Liver (tissue), 9 donors: ENCODE measurements around the gene ELOVL2. TPM values are rescaled to one million over a fixed set of nuclear protein-coding genes. Genes with fewer than 3 reads are reported as not detected.

Experiments
- DNase-seq: peaks from one replicate; pipeline ENCODE4 v3.0.0-alpha.2; 2017; ENCODE audit warnings: low spot score
- H3K27ac ChIP-seq, 2 donors: one replicate each; pipeline ENCODE4 v1.7.0; 2013; ENCODE audit warnings: inconsistent platforms in 2 of 2, low read length in 2 of 2, control low read depth in 1 of 2, low read depth in 1 of 2, mild to moderate bottlenecking in 1 of 2
- H3K27me3 ChIP-seq, 4 donors: one replicate each; pipeline versions ENCODE4 v1.6.1 to v1.7.0; 2013; ENCODE audit warnings: low read length in 3 of 4, inconsistent platforms in 1 of 4, mild to moderate bottlenecking in 1 of 4, moderate library complexity in 1 of 4; ENCODE audit not compliant: control insufficient read depth in 4 of 4, insufficient read depth in 4 of 4
- H3K36me3 ChIP-seq, 4 donors: one replicate each; pipeline versions ENCODE4 v1.6.1 to v1.7.0; 2013; ENCODE audit warnings: low read length in 3 of 4, mild to moderate bottlenecking in 3 of 4, low read depth in 1 of 4, moderate library complexity in 1 of 4; ENCODE audit not compliant: control insufficient read depth in 4 of 4, insufficient read depth in 3 of 4
- H3K4me1 ChIP-seq, 4 donors: one replicate each; pipeline versions ENCODE4 v1.6.1 to v1.7.0; 2013; ENCODE audit warnings: low read length in 3 of 4, mild to moderate bottlenecking in 3 of 4, moderate library complexity in 1 of 4; ENCODE audit not compliant: control insufficient read depth in 4 of 4, insufficient read depth in 4 of 4
- H3K4me3 ChIP-seq, 3 donors: one replicate each; pipeline versions ENCODE4 v1.6.1 to v1.7.0; 2013; ENCODE audit warnings: low read length in 3 of 3, control low read depth in 1 of 3, low read depth in 1 of 3, mild to moderate bottlenecking in 1 of 3
- H3K9ac ChIP-seq, 2 donors: one replicate each; pipeline ENCODE4 v1.7.0; 2013; ENCODE audit warnings: low read length in 2 of 2, mild to moderate bottlenecking in 2 of 2, moderate library complexity in 2 of 2, control low read depth in 1 of 2, low read depth in 1 of 2
- H3K9me3 ChIP-seq, 4 donors: one replicate each; pipeline versions ENCODE4 v1.6.1 to v1.7.0; 2013; ENCODE audit warnings: low read length in 3 of 4; ENCODE audit not compliant: control insufficient read depth in 4 of 4
- CTCF ChIP-seq: fragments of 150-350 bp; IDR thresholded peaks from 2 replicates; pipeline ENCODE4 v1.5.1; 2017; ENCODE audit warnings: improper control_type of control experiment, low read depth, low read length; ENCODE audit not compliant: missing input control
- EGR1 ChIP-seq, 2 donors: IDR thresholded peaks; 2 replicates each; pipeline ENCODE4 v1.6.1; 2016 to 2018; ENCODE audit warnings: antibody characterized with exemption in 2 of 2, low read depth in 2 of 2
- FOXA1 ChIP-seq: IDR thresholded peaks from 2 replicates; pipeline ENCODE4 v1.6.1; 2016; ENCODE audit warnings: antibody characterized with exemption
- FOXA2 ChIP-seq: IDR thresholded peaks from 2 replicates; pipeline ENCODE4 v1.6.1; 2016; ENCODE audit warnings: antibody characterized with exemption
- GABPA ChIP-seq, 2 donors: IDR thresholded peaks in 1 of 2; conservative IDR thresholded peaks in 1 of 2; 2 replicates each; pipeline ENCODE4 v1.6.1; 2016; ENCODE audit warnings: antibody characterized with exemption in 2 of 2, mild to moderate bottlenecking in 1 of 2, moderate library complexity in 1 of 2
- HNF4A ChIP-seq, 2 donors: conservative IDR thresholded peaks; 2 replicates each; pipeline ENCODE4 v1.6.1; 2016; ENCODE audit warnings: antibody characterized with exemption in 2 of 2, mild to moderate bottlenecking in 2 of 2
- HNF4G ChIP-seq: IDR thresholded peaks from 2 replicates; pipeline ENCODE4 v1.6.1; 2016; ENCODE audit warnings: antibody characterized with exemption
- JUND ChIP-seq, 2 donors: IDR thresholded peaks; 2 replicates each; pipeline ENCODE4 v1.6.1; 2016; ENCODE audit warnings: antibody characterized with exemption in 2 of 2
- MAX ChIP-seq: IDR thresholded peaks from 2 replicates; pipeline ENCODE4 v1.6.1; 2016; ENCODE audit warnings: antibody characterized with exemption
- NR2F2 ChIP-seq: IDR thresholded peaks from 2 replicates; pipeline ENCODE4 v1.6.1; 2016; ENCODE audit warnings: antibody characterized with exemption
- RAD21 ChIP-seq, 2 donors: IDR thresholded peaks; 2 replicates each; pipeline ENCODE4 v1.6.1; 2016; ENCODE audit warnings: antibody characterized with exemption in 2 of 2, mild to moderate bottlenecking in 2 of 2
- RXRA ChIP-seq, 2 donors: IDR thresholded peaks; 2 replicates each; pipeline ENCODE4 v1.6.1; 2017 to 2018; ENCODE audit warnings: antibody characterized with exemption in 2 of 2, mild to moderate bottlenecking in 1 of 2
- SP1 ChIP-seq: IDR thresholded peaks from 2 replicates; pipeline ENCODE4 v1.6.1; 2018; ENCODE audit warnings: antibody characterized with exemption, mild to moderate bottlenecking
- TAF1 ChIP-seq: conservative IDR thresholded peaks from 2 replicates; pipeline ENCODE4 v1.6.1; 2016; ENCODE audit warnings: antibody characterized with exemption, mild to moderate bottlenecking
- YY1 ChIP-seq: IDR thresholded peaks from 2 replicates; pipeline ENCODE4 v1.6.1; 2016; ENCODE audit warnings: antibody characterized with exemption, mild to moderate bottlenecking
- ZBTB33 ChIP-seq: IDR thresholded peaks from 2 replicates; pipeline ENCODE4 v1.6.1; 2016; ENCODE audit warnings: antibody characterized with exemption
- WGBS: extraction: QIAGEN DNeasy Blood & Tissue Kit; methylation state at CpG from one replicate; pipeline ENCODE4 v1.1.7; 2013; 5-methylcytosine and 5-hydroxymethylcytosine counted together
- polyA plus RNA-seq, 2 donors: library from polyadenylated mRNA; stranded (reverse) in 1 of 2; unstranded in 1 of 2; fragments of 200-250 nt in 1 of 2; fragments of >200 nt in 1 of 2; fragmentation: Nextera tagmentation in 1 of 2; extraction: Ambion mirVana in 1 of 2; gene quantifications; one replicate each; pipeline versions ENCODE4 v1.2.1 to v1.2.3, GENCODE V29; 2013 to 2015
- total RNA-seq, 2 donors: library from RNA; depleted of rRNA; stranded (reverse); fragments of >200 nt; gene quantifications; one replicate each; pipeline ENCODE4 v1.2.3, GENCODE V29; 2014
- TF ChIP-seq, protein P1 (sequence below): IDR thresholded peaks from 2 replicates; pipeline ENCODE4 v1.6.1; 2016; ENCODE audit warnings: antibody characterized with exemption
- TF ChIP-seq, protein P2 (sequence below): IDR thresholded peaks from 2 replicates; pipeline ENCODE4 v1.6.1; 2016; ENCODE audit warnings: antibody characterized with exemption, mild to moderate bottlenecking
- donor health status: healthy.
- donor health status: healthy.
- donor health status: healthy.
- donor health status: healthy.
- donor health status: healthy.

The ELOVL2 gene
- total and polyA plus RNA-seq, 4 donors: 7.1 to 28.5 (median 22.1) TPM

DNA sequence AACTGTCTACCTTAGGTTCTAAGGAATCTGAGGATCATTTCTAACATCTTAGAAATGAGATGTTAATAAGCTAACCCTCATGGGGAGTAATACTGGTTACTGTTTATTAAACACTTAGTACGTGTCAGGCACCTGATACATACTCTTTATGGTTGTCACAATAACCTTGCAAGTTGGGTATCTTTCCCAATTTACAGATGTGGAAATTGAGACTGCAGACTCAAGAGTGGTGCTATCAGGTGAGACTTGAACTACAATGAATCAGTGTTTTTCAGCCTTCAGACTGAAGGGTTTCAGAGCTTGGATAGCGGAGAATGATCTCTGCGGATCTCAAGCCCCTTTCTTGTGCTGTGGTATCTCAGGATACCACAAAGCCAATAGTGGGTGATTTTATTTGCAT is 27.0 kb downstream of the ELOVL2 start:
- H3K4me3 ChIP-seq: no peak overlapping the region
- WGBS: 93% methylated on average over 3 of the region's 3 CpGs
- TF ChIP-seq CTCF: no peak
- no peak for TF ChIP-seq HNF4A (conservative IDR thresholded peaks at IDR 0.05)
- TF ChIP-seq TAF1: no peak
- TF ChIP-seq FOXA2: no peak
- no peak for TF ChIP-seq HNF4G
- TF ChIP-seq, protein P1, sequence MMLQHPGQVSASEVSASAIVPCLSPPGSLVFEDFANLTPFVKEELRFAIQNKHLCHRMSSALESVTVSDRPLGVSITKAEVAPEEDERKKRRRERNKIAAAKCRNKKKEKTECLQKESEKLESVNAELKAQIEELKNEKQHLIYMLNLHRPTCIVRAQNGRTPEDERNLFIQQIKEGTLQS: no peak
- TF ChIP-seq EGR1 (IDR thresholded peaks at IDR 0.05; ENCODE audit: low read depth in 2 of 2): no peak
- TF ChIP-seq RXRA (IDR thresholded peaks at IDR 0.05): no peak
- no peak for TF ChIP-seq GABPA (IDR thresholded peaks at IDR 0.05 in 1 of 2, conservative IDR thresholded peaks at IDR 0.05 in 1 of 2)
- no peak for TF ChIP-seq NR2F2
- no peak for TF ChIP-seq FOXA1
- TF ChIP-seq RAD21 (IDR thresholded peaks at IDR 0.05): no peak
- TF ChIP-seq, protein P2, sequence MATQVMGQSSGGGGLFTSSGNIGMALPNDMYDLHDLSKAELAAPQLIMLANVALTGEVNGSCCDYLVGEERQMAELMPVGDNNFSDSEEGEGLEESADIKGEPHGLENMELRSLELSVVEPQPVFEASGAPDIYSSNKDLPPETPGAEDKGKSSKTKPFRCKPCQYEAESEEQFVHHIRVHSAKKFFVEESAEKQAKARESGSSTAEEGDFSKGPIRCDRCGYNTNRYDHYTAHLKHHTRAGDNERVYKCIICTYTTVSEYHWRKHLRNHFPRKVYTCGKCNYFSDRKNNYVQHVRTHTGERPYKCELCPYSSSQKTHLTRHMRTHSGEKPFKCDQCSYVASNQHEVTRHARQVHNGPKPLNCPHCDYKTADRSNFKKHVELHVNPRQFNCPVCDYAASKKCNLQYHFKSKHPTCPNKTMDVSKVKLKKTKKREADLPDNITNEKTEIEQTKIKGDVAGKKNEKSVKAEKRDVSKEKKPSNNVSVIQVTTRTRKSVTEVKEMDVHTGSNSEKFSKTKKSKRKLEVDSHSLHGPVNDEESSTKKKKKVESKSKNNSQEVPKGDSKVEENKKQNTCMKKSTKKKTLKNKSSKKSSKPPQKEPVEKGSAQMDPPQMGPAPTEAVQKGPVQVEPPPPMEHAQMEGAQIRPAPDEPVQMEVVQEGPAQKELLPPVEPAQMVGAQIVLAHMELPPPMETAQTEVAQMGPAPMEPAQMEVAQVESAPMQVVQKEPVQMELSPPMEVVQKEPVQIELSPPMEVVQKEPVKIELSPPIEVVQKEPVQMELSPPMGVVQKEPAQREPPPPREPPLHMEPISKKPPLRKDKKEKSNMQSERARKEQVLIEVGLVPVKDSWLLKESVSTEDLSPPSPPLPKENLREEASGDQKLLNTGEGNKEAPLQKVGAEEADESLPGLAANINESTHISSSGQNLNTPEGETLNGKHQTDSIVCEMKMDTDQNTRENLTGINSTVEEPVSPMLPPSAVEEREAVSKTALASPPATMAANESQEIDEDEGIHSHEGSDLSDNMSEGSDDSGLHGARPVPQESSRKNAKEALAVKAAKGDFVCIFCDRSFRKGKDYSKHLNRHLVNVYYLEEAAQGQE: no peak
- TF ChIP-seq ZBTB33: no peak
- TF ChIP-seq YY1: no peak
- no peak for TF ChIP-seq MAX
- TF ChIP-seq SP1: no peak
- no peak for TF ChIP-seq JUND (IDR thresholded peaks at IDR 0.05)
- H3K9me3 ChIP-seq: no peaks in the 10 kb centered on the region
- no peak for DNase-seq
- H3K36me3 ChIP-seq: no peaks in the 10 kb centered on the region
- no peak overlapping the region for H3K27ac ChIP-seq
- no peak overlapping the region for H3K9ac ChIP-seq
- H3K27me3 ChIP-seq: no peaks in the 10 kb centered on the region
- peaks cover 0 to 14% (median 6%) of the 10 kb centered on the region in 4 donors for H3K4me1 ChIP-seq
